OCI-LY3 (cell line): ENCODE data around the gene S100A12.

Source experiments
- H2AFZ ChIP-seq: fragments of 200-600, 300-600 bp; shearing (Covaris generic); 2 replicates; pipeline ENCODE4 v1.6.0; 2014; ENCODE audit warnings: antibody characterized with exemption, low read depth, low read length
- H3K27ac ChIP-seq: fragments of 200-600, 300-600 bp; sonication (generic); 2 replicates; pipeline ENCODE4 v1.5.1; 2014; ENCODE audit warnings: mild to moderate bottlenecking, low read length, moderate library complexity, mixed read lengths
- H3K27me3 ChIP-seq: fragments of 200-600, 300-600 bp; sonication (generic); 2 replicates; pipeline ENCODE4 v1.6.1; 2014; ENCODE audit warnings: low read depth, low read length, mixed read lengths
- H3K36me3 ChIP-seq: fragments of 200-600, 300-600 bp; sonication (generic); replicated peaks from 2 replicates; pipeline ENCODE3; 2014; ENCODE audit warnings: low read depth, low read length, mixed read lengths
- H3K4me1 ChIP-seq: fragments of 300-600, 200-600 bp; sonication (generic); 2 replicates; pipeline ENCODE4 v1.6.1; 2014; ENCODE audit warnings: low read length, mixed read lengths
- H3K4me2 ChIP-seq: fragments of 200-600, 300-600 bp; sonication (generic); 2 replicates; pipeline ENCODE4 v1.6.1; 2014; ENCODE audit warnings: low read length, mixed read lengths
- H3K4me3 ChIP-seq: fragments of 300-600, 200-600 bp; sonication (generic); 2 replicates; pipeline ENCODE4 v1.5.1; 2014; ENCODE audit warnings: antibody characterized with exemption, mild to moderate bottlenecking, low read length, moderate library complexity
- H3K79me2 ChIP-seq: fragments of 300-600, 200-600 bp; shearing (Covaris generic); 2 replicates; pipeline ENCODE4 v1.6.1; 2014; ENCODE audit warnings: mild to moderate bottlenecking, low read length, mixed read lengths
- H3K9ac ChIP-seq: fragments of 300-600, 200-600 bp; shearing (Covaris generic); 2 replicates; pipeline ENCODE4 v1.6.0; 2014; ENCODE audit warnings: mild to moderate bottlenecking, low read length, moderate library complexity
- H3K9me3 ChIP-seq: fragments of 200-600, 300-600 bp; shearing (Covaris generic); 2 replicates; pipeline ENCODE4 v1.6.1; 2014; ENCODE audit warnings: low read length, mixed read lengths; ENCODE audit not compliant: insufficient read depth
- H4K20me1 ChIP-seq: fragments of 200-600, 300-600 bp; sonication (generic); 2 replicates; pipeline ENCODE4 v1.6.1; 2016; ENCODE audit warnings: low read length, mixed read lengths; ENCODE audit not compliant: insufficient read depth
- EZH2phosphoT487 ChIP-seq: fragments of 200-600 bp; shearing (Covaris generic); IDR thresholded peaks from 2 replicates; pipeline ENCODE4 v1.6.1; 2018; ENCODE audit warnings: antibody characterized with exemption, mixed run types, low read depth
- TF ChIP-seq, protein P1 (sequence below): fragments of 200-600, 300-600 bp; sonication (generic); IDR thresholded peaks from 2 replicates; pipeline ENCODE4 v1.5.1; 2014; ENCODE audit warnings: antibody characterized with exemption, low read length, low read depth

S100A12 gene

DNA sequence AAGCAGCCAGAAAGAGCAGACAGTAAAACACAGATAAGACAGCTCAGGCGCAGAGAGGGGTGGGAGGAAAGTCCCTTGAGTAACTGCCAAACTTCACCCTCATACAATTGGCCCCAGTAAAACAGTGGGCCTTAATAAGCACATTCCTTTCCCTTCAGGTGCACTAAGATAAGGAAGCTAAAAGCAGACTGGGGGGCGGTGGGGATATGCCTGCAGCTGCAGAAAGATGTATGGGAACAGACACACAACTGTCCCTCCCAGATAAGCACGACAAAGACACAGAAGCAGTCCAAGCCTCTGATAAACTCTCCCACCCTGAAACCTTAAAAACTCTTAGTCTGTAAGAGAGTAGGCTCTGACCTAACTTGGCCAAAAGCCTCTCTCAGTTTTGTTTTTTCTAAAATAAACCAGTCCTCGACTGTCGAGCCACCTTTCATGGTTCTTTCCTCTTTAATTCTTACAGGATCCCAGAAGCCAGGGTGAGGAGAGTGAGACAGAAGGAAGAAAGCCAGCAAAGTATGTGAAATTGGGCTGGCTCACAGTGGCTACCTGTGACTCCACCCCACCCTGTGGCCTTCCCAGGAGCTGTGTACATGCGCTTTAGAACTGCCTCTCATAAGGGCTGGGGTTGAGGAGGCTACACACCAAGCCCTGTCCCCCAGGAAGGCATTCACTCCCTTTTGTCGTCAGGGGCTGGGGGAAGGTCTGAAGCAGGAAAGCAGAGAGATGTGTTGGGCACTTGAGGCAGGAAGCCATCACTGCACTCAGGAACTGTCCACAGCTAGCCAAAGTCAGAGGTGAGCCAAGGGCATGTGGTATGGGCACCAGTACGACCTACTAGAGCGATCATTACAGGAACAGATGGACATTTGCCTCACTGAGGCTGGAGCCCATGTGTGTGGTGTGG is 31.4 kb downstream of the S100A12 start:
- no peaks in the 10 kb centered on the region for H3K9me3 ChIP-seq
- peak overlapping the region; percentile 30 for H3K4me3 ChIP-seq
- TF ChIP-seq, protein P1, sequence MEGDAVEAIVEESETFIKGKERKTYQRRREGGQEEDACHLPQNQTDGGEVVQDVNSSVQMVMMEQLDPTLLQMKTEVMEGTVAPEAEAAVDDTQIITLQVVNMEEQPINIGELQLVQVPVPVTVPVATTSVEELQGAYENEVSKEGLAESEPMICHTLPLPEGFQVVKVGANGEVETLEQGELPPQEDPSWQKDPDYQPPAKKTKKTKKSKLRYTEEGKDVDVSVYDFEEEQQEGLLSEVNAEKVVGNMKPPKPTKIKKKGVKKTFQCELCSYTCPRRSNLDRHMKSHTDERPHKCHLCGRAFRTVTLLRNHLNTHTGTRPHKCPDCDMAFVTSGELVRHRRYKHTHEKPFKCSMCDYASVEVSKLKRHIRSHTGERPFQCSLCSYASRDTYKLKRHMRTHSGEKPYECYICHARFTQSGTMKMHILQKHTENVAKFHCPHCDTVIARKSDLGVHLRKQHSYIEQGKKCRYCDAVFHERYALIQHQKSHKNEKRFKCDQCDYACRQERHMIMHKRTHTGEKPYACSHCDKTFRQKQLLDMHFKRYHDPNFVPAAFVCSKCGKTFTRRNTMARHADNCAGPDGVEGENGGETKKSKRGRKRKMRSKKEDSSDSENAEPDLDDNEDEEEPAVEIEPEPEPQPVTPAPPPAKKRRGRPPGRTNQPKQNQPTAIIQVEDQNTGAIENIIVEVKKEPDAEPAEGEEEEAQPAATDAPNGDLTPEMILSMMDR, result no peak
- TF ChIP-seq EZH2phosphoT487, result no peak
- peak overlapping the region; percentile 55 for H3K9ac ChIP-seq
- H3K79me2 ChIP-seq, result no peaks in the 10 kb centered on the region
- H3K27me3 ChIP-seq, result peaks cover 9% of the 10 kb centered on the region; the same call in 1 of the 2 replicates
- no peaks in the 10 kb centered on the region for H3K36me3 ChIP-seq
- peak overlapping the region; percentile 83 for H3K27ac ChIP-seq
- no peaks in the 10 kb centered on the region for H4K20me1 ChIP-seq
- H3K4me2 ChIP-seq, result peak overlapping the region; percentile 86
- peaks cover 65% of the 10 kb centered on the region for H3K4me1 ChIP-seq
- peak overlapping the region; percentile 57 for H2AFZ ChIP-seq

DNA sequence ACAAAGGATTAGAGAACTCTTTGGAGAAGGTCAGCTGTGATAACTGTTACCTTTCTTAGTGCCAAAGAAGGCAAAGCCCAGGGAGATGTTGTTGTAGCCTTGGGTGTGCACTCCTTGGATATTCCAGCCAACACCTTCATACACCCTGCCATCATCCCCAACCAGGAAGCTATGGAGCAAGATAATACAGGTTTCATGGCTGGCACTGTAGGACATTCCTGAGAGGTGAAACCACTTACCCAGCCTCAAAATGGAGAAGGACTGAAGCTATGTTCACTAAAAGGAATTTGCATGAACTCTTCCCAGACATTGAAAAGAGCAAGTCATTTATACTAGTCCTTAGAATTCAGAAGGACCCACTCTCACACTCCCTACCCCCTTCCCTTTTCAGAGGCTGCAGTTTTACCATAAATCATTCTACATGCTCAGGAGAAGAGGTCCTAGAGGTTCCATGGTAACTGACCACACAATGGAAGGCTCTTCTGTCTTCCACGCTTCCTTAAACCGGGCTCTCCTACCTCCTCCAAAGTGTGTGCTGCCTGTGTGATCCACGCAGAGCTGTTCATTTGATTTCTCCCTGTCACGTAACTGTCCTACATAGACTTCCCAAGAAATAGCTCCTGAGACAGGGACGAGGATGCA is 32.3 kb downstream of the S100A12 start:
- H3K9ac ChIP-seq, result peak overlapping the region; percentile 55

DNA sequence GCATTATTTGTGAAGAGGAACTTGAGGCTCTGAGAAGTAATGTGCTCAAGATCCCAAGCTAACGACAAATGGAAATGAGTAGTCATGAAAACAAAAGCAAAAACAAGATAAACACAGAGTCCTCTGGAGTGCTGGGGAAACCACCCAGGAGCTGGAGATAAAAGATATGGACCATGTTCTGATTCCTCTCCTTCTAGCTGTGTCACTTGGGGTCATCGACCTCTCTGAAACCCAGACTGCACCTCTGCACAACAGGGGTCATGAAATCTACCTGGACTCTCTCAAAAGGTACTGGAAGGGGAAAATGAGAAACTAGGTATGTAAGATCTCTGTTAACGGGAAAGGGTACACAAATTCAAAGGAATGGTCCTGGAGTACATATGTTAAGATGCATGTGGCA is 33.2 kb downstream of the S100A12 start:
- H3K4me3 ChIP-seq, result no peak overlapping the region

More for the DNA sequence above, 32.3 kb downstream of the S100A12 start:
- no peaks in the 10 kb centered on the region for H3K36me3 ChIP-seq
- no peaks in the 10 kb centered on the region for H4K20me1 ChIP-seq
- TF ChIP-seq EZH2phosphoT487, result no peak
- TF ChIP-seq, protein P1, result no peak
- peaks cover 56% of the 10 kb centered on the region for H3K4me1 ChIP-seq
- H2AFZ ChIP-seq, result peak overlapping the region; percentile 57
- H3K9me3 ChIP-seq, result no peaks in the 10 kb centered on the region
- peaks cover 9% of the 10 kb centered on the region; the same call in 1 of the 2 replicates for H3K27me3 ChIP-seq
- peak overlapping the region; percentile 83 for H3K27ac ChIP-seq
- peak overlapping the region; percentile 30 for H3K4me3 ChIP-seq
- H3K79me2 ChIP-seq, result no peaks in the 10 kb centered on the region
- H3K4me2 ChIP-seq, result peak overlapping the region; percentile 86

More for the DNA sequence above, 33.2 kb downstream of the S100A12 start:
- Histone ChIP-seq H3K9me3 (no peaks in the 10 kb centered on the region), H3K27me3 (0 out of 2 replicates have a peak, but pooled peaks cover 8% of the 10 kb centered on the region), H3K27ac (no peak overlapping the region), H4K20me1 (no peaks in the 10 kb centered on the region), H3K36me3 (no peaks in the 10 kb centered on the region), H3K9ac (no peak overlapping the region), H3K4me1 (peaks cover 46% of the 10 kb centered on the region), H3K4me2 (no peak overlapping the region), H2AFZ (no peak overlapping the region), H3K79me2 (no peaks in the 10 kb centered on the region)
- TF ChIP-seq, protein P1, result no peak
- no peak for TF ChIP-seq EZH2phosphoT487
